Measurements from ENCODE around the gene PDE4B.

PDE4B gene

DNA sequence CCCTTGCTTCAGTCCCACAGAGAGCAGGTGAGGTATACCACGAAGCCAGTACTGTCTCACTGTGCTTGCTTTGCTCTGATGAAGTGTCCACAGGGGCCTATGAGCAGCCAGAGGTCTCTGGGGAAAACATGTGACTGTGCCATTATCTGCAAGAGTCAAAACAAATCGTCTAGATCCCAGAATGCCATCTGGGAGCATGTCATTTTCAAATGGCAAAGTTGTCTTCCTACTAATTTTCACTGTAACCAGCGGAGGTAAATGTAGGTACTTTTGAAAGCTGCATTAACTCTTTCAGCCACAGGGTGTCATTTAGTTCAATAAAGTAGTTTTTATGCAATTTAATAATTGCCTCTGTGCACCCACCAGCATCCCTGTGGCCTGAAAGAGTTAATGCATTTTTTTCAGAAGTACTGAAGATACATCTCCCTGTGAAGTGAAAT is 567.6 kb downstream of the PDE4B start:
- DNase-seq (ENCODE audit: low spot score) = no peak

DNA sequence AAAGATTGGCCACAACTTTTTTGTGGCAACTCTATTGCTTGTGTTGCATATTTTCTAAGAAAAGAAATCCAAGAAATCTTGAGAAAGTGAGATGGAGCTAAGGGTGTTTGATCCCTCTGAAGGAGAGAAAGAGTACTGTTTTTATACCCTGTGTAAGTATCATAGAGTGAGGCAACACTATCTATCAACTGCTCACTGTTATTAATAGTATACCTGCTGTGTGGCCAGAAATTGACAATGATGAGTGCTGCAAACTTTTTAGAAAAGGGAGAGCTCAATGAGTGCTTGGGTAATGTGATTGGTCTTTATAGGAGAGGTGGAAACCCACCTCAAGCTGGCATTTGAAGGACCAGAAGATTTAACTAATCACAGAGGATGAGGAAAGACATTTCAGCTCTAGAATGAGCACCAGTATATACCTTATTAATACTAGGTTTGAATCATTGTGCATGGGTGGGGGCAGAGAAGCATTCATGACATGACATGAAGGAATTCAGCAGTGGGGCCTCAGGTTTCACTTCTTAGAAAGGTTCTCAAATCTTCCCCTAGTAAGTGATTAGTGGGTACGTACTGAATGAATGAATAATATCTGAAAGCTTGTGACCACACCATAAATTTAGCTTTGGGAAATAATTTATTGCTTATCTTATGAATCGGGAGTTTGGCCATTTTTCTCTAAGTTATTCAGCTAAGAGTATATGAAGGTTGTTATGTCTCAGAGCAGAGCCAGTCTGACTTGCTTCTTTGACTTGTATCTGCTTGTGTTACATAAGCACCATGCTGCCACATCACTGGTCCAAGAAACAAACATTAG is 572.1 kb downstream of the PDE4B start:
- DNase-seq (ENCODE audit: low spot score) = no peak

DNA sequence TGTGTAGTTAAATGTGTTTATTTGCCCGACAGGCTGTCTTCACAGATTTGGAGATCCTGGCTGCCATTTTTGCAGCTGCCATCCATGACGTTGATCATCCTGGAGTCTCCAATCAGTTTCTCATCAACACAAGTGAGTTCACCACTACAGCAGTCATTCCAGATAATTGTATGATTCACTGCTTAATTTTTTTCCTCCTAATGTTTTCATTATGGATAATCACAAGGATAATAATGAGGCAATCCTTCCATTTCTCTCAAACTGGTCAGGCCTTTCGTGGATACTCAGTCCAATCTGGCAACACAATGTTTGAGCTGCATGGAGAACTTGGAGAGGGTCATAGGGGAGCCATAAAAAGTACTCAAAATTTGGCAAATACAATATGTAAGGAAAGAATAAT is 572.9 kb downstream of the PDE4B start:
- no peak for DNase-seq (ENCODE audit: low spot score)

DNA sequence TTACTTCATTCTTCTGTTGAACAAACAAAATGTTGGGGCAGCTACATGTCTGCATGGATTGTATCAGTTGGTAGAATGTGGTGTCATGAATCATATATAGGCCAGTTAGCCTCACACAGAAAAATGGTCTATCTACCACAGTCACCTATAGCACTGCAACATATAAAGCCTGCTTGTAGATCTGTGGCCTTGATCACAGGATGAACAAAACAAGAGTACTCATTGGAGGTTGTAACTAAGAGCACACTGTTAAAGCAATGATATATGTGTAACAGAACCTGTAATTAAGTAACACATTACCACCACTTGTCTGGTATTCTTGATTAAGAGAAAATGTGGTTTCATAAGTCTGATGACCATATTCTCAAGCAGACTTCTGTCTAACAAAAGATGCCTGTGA is 573.9 kb downstream of the PDE4B start:
- DNase-seq (ENCODE audit: low spot score) = no peak

DNA sequence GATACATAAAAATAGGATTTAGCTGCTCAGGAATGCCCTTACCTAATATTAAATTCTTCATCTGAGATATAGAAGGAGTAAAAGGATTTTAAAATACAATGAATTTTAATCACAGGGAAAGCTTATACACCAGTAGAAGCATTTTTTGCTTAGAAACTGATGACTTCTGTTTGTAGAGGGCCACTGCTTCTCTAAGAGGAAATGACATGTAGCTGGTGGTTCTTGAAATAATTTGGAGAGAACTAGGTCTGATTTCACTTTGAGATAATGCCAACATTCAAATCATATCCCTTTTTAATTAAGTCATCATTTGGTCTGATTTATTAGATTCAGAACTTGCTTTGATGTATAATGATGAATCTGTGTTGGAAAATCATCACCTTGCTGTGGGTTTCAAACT is 574.7 kb downstream of the PDE4B start:
- no peak for DNase-seq (ENCODE audit: low spot score)

DNA sequence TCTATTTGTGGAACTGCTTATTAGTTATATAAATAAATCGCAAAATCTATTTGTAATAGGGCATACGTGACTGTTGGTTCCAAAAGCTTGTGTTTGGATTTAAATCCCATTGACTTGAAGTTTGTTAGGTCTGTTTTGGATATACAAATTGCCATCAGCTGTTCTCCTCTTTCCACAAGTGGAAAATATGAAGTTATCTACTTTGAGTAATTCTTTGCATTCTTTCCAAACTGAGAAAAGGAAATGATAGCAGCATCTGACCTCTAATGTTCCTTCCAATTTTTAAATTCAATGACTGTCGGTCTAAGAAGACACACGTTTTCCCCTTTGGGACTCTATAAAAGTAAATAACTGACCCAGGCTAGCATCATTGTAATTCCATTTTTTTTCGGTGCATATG is 575.6 kb downstream of the PDE4B start:
- no peak for DNase-seq (ENCODE audit: low spot score)

DNA sequence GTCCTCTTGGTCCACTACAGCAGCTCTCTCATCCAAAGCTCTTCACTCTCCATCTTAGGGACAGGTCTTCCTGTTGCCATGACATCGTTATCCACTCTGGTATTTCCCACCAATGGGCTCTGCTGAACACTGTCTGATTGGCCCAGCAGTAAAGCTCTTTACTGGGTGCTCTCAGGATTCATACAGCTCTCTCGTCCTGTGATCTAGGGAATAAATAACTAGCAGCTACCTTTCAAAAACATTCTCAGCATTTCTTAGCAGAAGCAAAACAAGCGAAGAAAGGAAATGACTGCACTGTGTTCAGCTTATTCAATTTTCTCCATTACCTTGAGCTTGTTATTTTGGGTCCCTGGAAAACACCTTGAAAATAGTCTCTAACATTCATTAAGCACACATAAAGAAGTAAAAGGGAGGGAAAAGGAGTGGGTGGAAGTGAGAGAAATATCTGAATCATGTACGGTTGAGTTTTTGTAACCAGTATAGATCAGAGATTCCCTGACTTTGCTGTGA is 577.8 kb downstream of the PDE4B start:
- no peak for DNase-seq (ENCODE audit: low spot score)

DNA sequence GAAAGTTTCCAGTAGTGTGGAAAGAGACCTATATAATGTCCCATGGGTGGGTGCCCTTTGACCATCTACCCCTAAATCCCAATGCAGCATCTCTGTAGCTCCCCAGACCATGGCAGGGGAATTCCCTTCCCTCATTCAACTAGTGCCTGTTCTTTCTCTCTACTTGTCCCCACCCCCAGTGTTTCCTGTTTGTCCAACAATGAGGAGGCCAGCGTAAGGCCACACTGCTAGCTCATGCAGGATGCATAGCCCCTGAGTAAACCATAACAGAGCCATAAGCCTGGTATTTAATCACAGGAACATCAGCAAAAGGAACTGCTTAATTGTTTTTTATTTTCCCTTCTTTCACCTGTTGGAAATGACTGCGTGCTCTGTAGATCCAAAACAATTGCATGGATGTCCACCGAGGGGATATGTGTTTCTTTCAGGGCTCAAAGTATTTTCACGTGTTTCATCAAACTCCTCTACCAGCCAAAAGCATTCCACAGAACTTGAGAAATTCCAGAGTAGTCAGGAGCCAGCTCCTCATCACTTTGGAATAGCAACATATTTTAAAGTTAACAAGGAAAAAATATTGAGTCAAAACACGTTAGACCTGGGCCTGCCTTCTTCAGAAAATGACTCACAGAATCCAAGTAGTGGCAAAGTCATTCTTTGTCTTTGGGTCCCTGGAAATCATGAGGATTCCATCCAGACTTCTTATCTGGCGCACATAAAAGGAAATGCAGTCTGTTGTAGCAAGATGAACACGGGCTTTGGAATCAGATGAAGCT is 578.7 kb downstream of the PDE4B start:
- no peak for DNase-seq (ENCODE audit: low spot score)

DNA sequence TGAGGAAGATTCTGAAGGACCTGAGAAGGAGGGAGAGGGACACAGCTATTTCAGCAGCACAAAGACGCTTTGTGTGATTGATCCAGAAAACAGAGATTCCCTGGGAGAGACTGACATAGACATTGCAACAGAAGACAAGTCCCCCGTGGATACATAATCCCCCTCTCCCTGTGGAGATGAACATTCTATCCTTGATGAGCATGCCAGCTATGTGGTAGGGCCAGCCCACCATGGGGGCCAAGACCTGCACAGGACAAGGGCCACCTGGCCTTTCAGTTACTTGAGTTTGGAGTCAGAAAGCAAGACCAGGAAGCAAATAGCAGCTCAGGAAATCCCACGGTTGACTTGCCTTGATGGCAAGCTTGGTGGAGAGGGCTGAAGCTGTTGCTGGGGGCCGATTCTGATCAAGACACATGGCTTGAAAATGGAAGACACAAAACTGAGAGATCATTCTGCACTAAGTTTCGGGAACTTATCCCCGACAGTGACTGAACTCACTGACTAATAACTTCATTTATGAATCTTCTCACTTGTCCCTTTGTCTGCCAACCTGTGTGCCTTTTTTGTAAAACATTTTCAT is 579.9 kb downstream of the PDE4B start:
- no peak for DNase-seq (ENCODE audit: low spot score)

DNA sequence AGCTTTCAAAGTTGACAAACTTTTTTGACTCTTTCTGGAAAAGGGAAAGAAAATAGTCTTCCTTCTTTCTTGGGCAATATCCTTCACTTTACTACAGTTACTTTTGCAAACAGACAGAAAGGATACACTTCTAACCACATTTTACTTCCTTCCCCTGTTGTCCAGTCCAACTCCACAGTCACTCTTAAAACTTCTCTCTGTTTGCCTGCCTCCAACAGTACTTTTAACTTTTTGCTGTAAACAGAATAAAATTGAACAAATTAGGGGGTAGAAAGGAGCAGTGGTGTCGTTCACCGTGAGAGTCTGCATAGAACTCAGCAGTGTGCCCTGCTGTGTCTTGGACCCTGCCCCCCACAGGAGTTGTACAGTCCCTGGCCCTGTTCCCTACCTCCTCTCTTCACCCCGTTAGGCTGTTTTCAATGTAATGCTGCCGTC is 580.5 kb downstream of the PDE4B start:
- no peak for DNase-seq (ENCODE audit: low spot score)

DNA sequence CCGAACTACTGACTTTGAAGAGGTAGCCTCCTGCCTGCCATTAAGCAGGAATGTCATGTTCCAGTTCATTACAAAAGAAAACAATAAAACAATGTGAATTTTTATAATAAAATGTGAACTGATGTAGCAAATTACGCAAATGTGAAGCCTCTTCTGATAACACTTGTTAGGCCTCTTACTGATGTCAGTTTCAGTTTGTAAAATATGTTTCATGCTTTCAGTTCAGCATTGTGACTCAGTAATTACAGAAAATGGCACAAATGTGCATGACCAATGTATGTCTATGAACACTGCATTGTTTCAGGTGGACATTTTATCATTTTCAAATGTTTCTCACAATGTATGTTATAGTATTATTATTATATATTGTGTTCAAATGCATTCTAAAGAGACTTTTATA is 581.5 kb downstream of the PDE4B start:
- DNase-seq (ENCODE audit: low spot score) = no peak

DNA sequence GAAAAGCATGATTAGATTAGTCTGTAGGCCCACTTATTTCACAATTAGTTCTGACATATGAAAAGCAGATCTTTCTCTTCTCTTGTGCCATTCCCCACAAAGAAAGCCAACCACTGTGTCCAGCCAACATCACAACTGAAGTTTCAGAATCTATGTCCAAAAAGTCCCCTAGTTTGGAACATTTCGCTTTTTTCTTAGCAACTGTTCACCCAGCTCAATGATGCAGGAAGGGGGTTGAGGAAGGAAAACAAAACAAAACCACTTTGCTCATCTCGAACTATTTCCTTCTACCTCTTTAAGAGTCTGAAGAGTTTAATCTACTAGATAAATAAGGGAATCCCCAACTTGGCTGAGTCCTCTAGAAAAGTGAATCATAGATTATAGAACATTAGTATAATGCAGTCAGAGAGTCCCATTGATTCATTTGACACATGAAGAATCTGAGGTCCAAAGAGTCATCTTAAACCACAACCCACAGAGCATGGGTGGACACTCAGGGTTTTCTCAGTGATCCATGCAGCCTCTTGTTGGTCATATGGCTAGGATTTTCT is 581.9 kb downstream of the PDE4B start:
- DNase-seq (ENCODE audit: low spot score) = no peak

DNA sequence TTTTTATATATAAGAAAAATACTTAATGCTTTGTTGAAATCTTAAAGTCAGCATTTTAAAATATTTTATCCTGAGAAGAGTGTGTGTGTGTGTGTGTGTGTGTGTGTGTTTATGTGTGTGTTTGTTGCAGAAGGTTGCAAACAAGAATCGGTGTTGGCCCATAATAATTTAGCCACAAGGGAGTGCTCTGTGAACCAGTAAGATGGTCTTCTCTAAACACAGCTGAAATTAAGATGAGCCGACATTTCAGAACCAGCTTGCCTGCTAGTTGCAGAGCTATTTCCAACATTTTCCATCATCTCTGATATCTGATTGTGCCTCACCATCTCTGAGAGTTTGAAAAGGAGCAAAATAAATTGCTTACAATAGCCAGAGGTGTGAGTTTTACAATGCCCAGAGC is 582.4 kb downstream of the PDE4B start:
- DNase-seq (ENCODE audit: low spot score) = no peak

DNA sequence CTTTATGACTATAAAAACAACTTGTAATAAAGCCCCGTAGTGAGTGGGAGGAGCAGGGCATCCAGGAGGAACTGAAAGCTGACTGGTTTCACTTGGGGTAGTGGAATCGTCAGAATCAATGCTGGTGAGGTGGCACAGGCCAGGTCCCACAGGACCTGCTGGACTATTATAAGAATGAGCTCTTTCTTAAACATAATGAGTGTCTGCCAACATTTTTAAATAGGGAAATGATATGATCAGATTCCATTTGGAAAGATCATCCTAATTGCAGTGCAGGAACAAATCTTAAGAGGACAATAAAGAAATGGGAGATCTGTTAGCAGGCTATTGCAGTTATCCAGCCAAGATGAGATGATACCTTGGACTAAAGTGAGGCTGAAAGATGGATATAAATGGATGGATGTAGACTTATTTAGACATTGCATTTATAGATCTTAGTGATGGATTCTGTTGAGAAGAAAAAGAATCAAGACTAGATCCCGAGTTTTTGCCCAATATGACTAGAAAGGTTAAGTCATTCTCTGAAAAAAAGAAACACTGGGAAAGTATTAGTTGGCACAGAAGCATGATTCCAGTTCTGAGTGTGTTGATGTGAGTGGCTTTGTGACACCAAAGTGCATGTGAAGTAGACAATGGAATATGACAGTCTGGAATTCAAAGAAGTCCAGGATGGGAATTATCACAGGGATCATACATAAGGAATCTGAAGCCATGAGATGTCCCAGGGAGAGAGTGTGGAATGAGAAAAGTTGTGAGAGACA is 587.9 kb downstream of the PDE4B start:
- no peak for DNase-seq (ENCODE audit: low spot score)

DNA sequence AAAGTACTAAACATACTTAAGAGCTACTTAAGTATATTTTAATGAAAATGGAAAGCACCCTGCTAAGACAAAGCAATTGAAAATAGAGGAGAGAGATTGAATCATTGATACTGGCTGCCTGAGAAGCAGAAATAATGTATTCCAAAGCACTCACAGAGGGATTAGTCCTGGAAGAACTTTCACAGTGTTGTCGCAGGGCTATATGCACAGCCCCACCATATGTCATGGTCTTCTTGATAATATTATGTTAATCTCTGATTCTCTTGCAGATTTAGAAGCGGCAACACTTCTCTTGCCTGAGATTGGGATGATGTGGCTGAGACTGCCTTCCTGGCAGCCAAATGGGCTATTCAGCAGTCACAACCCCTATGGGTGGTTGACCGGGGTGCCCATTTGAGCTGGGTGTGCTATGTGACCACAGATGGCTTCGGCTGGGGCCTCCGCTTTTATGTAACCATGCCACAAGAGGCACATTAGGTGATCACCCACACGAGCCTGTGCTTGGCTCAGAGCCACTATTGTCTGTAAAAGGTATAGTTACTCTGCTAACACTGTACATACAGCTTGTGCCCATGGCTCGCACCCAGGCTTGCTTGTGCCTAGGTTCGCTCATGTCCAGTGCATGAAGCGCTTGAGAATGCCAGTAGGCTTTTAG is 589.1 kb downstream of the PDE4B start:
- DNase-seq (ENCODE audit: low spot score) = no peak

DNA sequence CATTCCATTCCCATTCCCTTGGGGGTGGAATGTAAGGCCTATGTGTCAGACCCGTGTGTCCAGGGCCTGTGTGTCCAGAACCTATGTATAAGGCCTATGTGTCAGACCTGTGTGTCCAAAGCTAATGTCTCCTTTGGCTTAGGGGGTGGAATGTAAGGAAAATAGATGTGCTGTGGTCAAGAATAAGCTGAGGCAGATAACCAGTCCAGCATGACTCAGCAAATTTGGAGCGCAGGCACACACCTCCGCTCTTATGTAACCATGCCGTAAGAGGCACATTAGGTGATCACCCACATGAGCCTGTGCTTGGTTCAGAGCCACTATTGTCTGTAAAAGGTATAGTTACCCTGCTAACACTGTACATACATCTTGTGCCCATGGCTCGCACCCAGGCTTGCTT is 590.5 kb downstream of the PDE4B start:
- DNase-seq (ENCODE audit: low spot score) = no peak

DNA sequence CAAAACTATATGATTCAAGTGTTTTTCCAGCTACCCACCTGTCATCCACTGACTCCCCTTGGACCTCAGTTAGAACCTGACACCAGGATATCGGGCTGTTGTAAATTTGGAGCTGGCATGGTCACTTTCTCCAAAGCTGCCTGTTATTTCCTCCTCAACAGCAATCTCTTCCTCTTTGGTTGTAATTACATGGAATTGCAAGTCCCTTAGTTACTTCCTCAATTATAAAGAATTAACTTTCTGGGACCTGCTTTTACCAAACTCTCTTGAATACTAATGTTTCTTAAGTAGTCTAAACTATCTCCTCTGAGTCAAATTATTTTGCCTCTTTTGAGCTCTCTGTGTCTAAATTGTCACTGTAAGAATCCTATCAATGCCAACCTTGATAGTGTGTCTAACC is 590.9 kb downstream of the PDE4B start:
- DNase-seq (ENCODE audit: low spot score) = no peak

DNA sequence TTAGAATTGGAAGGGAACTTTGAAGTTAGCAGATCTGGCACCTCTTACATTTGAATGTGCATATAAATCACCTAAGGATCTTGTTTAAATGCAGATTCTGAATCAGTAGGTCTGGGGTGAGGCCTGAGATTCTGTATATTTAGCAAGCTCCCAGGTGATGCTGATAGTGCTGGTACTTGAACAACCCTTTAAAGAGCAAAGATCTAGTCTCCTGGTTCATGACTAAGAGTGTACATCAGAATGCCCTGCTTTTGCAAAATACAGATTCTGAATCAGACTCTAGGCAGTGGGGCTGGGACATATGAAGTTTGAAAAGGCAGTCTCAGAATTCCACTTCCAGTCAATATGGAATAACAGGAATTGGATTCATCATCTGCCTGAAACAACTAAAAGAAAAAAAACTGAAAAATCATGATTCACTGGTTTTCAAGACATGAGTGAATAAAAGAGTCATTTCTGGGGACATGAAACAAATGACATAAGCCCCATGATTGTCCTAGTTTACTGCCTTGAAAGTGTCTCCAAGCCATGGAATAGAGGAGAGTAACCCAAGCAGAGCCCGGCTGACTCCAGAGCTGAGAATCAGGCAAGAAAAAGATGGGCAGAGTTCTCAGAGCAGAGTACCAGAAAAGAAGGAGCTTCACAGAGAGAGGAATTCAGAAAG is 591.7 kb downstream of the PDE4B start:
- DNase-seq (ENCODE audit: low spot score) = no peak

DNA sequence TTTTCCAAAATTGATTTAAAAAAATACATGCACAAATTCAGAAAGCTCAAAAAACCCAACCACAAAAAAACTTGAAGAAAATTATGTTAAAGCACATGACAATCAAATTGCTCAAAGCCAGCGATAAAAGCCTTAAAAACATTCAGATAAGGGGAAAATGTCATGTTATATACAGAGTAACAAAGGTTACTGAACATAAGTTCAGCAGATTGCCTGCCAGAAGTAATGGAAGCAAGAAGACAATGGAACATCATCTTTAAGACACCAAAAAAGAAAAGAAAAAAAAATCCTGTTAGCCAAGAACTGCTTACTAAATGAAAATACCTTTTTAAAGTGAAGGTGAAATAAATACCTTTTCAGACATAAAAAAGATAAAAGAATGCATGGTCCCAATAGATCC is 594.0 kb downstream of the PDE4B start:
- DNase-seq (ENCODE audit: low spot score) = no peak

DNA sequence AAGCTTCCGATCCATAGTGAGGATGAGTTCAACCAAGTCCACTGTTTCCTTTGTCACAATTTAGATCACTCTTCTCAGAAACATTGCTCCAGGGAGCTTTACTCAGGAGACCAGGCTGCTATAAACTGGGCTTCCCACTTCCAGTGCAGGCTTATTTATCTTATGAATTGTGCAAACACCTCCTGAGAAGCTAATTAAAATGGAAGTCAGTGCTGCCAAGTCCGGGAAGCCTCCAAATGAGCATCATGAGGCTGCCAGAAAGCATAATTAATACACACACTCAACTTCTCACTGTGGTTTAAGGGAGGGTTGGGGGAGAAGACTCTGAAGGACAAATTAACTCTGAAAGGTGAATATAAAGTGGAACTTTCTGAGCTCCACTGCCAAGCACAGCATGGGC is 596.2 kb downstream of the PDE4B start:
- DNase-seq (ENCODE audit: low spot score) = no peak
